Measurements from ENCODE around the gene PLSCR3.

- TF ChIP-seq PATZ1 (CRISPR knock-in tag; IDR thresholded peaks at IDR 0.05; ENCODE audit: borderline replicate concordance) (no peak), ZC3H10 (CRISPR knock-in tag; IDR thresholded peaks at IDR 0.05) (no peak), RARB (CRISPR knock-in tag; IDR thresholded peaks at IDR 0.05) (no peak), PPARA (CRISPR knock-in tag; IDR thresholded peaks at IDR 0.05; ENCODE audit: borderline replicate concordance) (no peak), TCF4 (CRISPR knock-in tag; IDR thresholded peaks at IDR 0.05; ENCODE audit: borderline replicate concordance) (no peak), OSR1 (CRISPR knock-in tag; IDR thresholded peaks at IDR 0.05) (no peak)
- TF ChIP-seq, protein P1, sequence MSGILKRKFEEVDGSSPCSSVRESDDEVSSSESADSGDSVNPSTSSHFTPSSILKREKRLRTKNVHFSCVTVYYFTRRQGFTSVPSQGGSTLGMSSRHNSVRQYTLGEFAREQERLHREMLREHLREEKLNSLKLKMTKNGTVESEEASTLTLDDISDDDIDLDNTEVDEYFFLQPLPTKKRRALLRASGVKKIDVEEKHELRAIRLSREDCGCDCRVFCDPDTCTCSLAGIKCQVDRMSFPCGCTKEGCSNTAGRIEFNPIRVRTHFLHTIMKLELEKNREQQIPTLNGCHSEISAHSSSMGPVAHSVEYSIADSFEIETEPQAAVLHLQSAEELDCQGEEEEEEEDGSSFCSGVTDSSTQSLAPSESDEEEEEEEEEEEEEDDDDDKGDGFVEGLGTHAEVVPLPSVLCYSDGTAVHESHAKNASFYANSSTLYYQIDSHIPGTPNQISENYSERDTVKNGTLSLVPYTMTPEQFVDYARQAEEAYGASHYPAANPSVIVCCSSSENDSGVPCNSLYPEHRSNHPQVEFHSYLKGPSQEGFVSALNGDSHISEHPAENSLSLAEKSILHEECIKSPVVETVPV (CRISPR knock-in tag; IDR thresholded peaks at IDR 0.05) = no peak
- TF ChIP-seq, protein P2, sequence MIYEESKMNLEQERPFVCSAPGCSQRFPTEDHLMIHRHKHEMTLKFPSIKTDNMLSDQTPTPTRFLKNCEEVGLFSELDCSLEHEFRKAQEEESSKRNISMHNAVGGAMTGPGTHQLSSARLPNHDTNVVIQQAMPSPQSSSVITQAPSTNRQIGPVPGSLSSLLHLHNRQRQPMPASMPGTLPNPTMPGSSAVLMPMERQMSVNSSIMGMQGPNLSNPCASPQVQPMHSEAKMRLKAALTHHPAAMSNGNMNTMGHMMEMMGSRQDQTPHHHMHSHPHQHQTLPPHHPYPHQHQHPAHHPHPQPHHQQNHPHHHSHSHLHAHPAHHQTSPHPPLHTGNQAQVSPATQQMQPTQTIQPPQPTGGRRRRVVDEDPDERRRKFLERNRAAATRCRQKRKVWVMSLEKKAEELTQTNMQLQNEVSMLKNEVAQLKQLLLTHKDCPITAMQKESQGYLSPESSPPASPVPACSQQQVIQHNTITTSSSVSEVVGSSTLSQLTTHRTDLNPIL (CRISPR knock-in tag; IDR thresholded peaks at IDR 0.05; ENCODE audit: low read depth) = no peak
- TF ChIP-seq, protein P3, sequence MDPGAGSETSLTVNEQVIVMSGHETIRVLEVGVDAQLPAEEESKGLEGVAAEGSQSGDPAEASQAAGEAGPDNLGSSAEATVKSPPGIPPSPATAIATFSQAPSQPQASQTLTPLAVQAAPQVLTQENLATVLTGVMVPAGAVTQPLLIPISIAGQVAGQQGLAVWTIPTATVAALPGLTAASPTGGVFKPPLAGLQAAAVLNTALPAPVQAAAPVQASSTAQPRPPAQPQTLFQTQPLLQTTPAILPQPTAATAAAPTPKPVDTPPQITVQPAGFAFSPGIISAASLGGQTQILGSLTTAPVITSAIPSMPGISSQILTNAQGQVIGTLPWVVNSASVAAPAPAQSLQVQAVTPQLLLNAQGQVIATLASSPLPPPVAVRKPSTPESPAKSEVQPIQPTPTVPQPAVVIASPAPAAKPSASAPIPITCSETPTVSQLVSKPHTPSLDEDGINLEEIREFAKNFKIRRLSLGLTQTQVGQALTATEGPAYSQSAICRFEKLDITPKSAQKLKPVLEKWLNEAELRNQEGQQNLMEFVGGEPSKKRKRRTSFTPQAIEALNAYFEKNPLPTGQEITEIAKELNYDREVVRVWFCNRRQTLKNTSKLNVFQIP (CRISPR knock-in tag; IDR thresholded peaks at IDR 0.05; ENCODE audit: borderline replicate concordance, low read depth) = no peak
These were observed 32.0 kb upstream of the PLSCR3 start for GRCh38 chr17:7426203-7426863.
